NCI-H69 (cell line): ENCODE data around the gene IKZF1.

Source experiments
- DNase-seq: peaks from one replicate; lab custom pipeline; 2025; lab: John Stamatoyannopoulos, UW

The IKZF1 gene

GRCh38 chr7:50412973-50413372 lies 108.5 kb downstream of the IKZF1 start:
- DNase-seq, result no peak

GRCh38 chr7:50413561-50413960 lies 109.0 kb downstream of the IKZF1 start:
- no peak for DNase-seq

GRCh38 chr7:50415844-50416364 lies 111.4 kb downstream of the IKZF1 start:
- DNase-seq, result no peak

GRCh38 chr7:50416527-50417182 lies 112.1 kb downstream of the IKZF1 start:
- DNase-seq, result no peak

GRCh38 chr7:50418086-50418515 lies 113.6 kb downstream of the IKZF1 start:
- peak; percentile 87 for DNase-seq

- no peak for DNase-seq
Observed at GRCh38 chr7:50418526-50419290, 114.2 kb downstream of the IKZF1 start.

- no peak for DNase-seq
Observed at GRCh38 chr7:50421043-50421442, 116.5 kb downstream of the IKZF1 start.

- no peak for DNase-seq
Observed at GRCh38 chr7:50422858-50423257, 118.3 kb downstream of the IKZF1 start.

- no peak for DNase-seq
Observed at GRCh38 chr7:50423860-50424259, 119.3 kb downstream of the IKZF1 start.

- no peak for DNase-seq
Observed at GRCh38 chr7:50425318-50425717, 120.8 kb downstream of the IKZF1 start.

- no peak for DNase-seq
Observed at GRCh38 chr7:50426280-50427045, 121.9 kb downstream of the IKZF1 start.

- no peak for DNase-seq
Observed at GRCh38 chr7:50427518-50427917, 123.0 kb downstream of the IKZF1 start.

GRCh38 chr7:50428911-50429310 lies 124.4 kb downstream of the IKZF1 start:
- no peak for DNase-seq

GRCh38 chr7:50431316-50431715 lies 126.8 kb downstream of the IKZF1 start:
- DNase-seq, result no peak

- no peak for DNase-seq
Observed at GRCh38 chr7:50431722-50432305, 127.3 kb downstream of the IKZF1 start.

GRCh38 chr7:50436133-50436806 lies 131.8 kb downstream of the IKZF1 start:
- no peak for DNase-seq

- no peak for DNase-seq
Observed at GRCh38 chr7:50446542-50446960, 142.0 kb downstream of the IKZF1 start.

- no peak for DNase-seq
Observed at GRCh38 chr7:50448823-50449222, 144.3 kb downstream of the IKZF1 start.

- peak; percentile 65 for DNase-seq
Observed at GRCh38 chr7:50449501-50449880, 145.0 kb downstream of the IKZF1 start.

- peak; percentile 93 for DNase-seq
Observed at GRCh38 chr7:50449881-50450589, 145.5 kb downstream of the IKZF1 start, which contains the start of gene FIGNL1. Gene FIGNL1 (minus strand): TSS chr7:50450350. CDS start chr7:50447287, 3,063 bp downstream.

GRCh38 chr7:50450590-50451032 lies 146.1 kb downstream of the IKZF1 start:
- DNase-seq, result peak; percentile 71
